ENCODE results near the gene SLC28A1. TPM values are rescaled to one million over a fixed set of nuclear protein-coding genes. Genes with fewer than 3 reads are reported as not detected.
A peak's percentile ranks its signal among the peaks of the same experiment; 100 is the strongest.

Gene SLC28A1
- total RNA-seq, 1 experiment from 2014 or later, result not detected

GRCh38 chr15:84903751-84904150 lies 19.3 kb downstream of the SLC28A1 start:
- in situ Hi-C loops (cut with HindIII; ENCODE audit: low sequenced_read_pairs), result no loop called here
- no peak for DNase-seq (ENCODE audit: low spot score)

GRCh38 chr15:84904419-84904818 lies 20.0 kb downstream of the SLC28A1 start:
- no peak for DNase-seq (ENCODE audit: low spot score)
- in situ Hi-C loops (cut with HindIII; ENCODE audit: low sequenced_read_pairs), result no loop called here

GRCh38 chr15:84905016-84905916 lies 20.8 kb downstream of the SLC28A1 start:
- no peak for DNase-seq (ENCODE audit: low spot score)

GRCh38 chr15:84907731-84908130 lies 23.3 kb downstream of the SLC28A1 start:
- DNase-seq (ENCODE audit: low spot score), result no peak
- in situ Hi-C loops (cut with HindIII; ENCODE audit: low sequenced_read_pairs), result no loop called here

More at GRCh38 chr15:84905016-84905916, 20.8 kb downstream of the SLC28A1 start:
- in situ Hi-C loops (cut with HindIII; ENCODE audit: low sequenced_read_pairs), result no loop called here

- DNase-seq (ENCODE audit: low spot score), result no peak
- in situ Hi-C loops (cut with HindIII; ENCODE audit: low sequenced_read_pairs), result no loop called here
These were observed 24.1 kb downstream of the SLC28A1 start for GRCh38 chr15:84908564-84908963.

- in situ Hi-C loops (cut with HindIII; ENCODE audit: low sequenced_read_pairs), result no loop called here
- no peak for DNase-seq (ENCODE audit: low spot score)
These were observed 24.6 kb downstream of the SLC28A1 start for GRCh38 chr15:84909029-84909428.

GRCh38 chr15:84909782-84910181 lies 25.3 kb downstream of the SLC28A1 start:
- no peak for DNase-seq (ENCODE audit: low spot score)
- in situ Hi-C loops (cut with HindIII; ENCODE audit: low sequenced_read_pairs), result no loop called here

- in situ Hi-C loops (cut with HindIII; ENCODE audit: low sequenced_read_pairs), result no loop called here
- no peak for DNase-seq (ENCODE audit: low spot score)
These were observed 26.6 kb downstream of the SLC28A1 start for GRCh38 chr15:84910928-84911623.

- in situ Hi-C loops (cut with HindIII; ENCODE audit: low sequenced_read_pairs), result no loop called here
- peak; percentile 7 for DNase-seq (ENCODE audit: low spot score)
These were observed 27.6 kb downstream of the SLC28A1 start for GRCh38 chr15:84911879-84912660.

GRCh38 chr15:84913360-84913723 lies 28.9 kb downstream of the SLC28A1 start:
- in situ Hi-C loops (cut with HindIII; ENCODE audit: low sequenced_read_pairs), result no loop called here
- no peak for DNase-seq (ENCODE audit: low spot score)

- in situ Hi-C loops (cut with HindIII; ENCODE audit: low sequenced_read_pairs), result no loop called here
- no peak for DNase-seq (ENCODE audit: low spot score)
These were observed 29.9 kb downstream of the SLC28A1 start for GRCh38 chr15:84914351-84914750.

- no peak for DNase-seq (ENCODE audit: low spot score)
- in situ Hi-C loops (cut with HindIII; ENCODE audit: low sequenced_read_pairs), result no loop called here
These were observed 30.6 kb downstream of the SLC28A1 start for GRCh38 chr15:84914909-84915605.

- no peak for DNase-seq (ENCODE audit: low spot score)
- in situ Hi-C loops (cut with HindIII; ENCODE audit: low sequenced_read_pairs), result no loop called here
These were observed 31.1 kb downstream of the SLC28A1 start for GRCh38 chr15:84915606-84915958.

GRCh38 chr15:84917452-84917851 lies 33.0 kb downstream of the SLC28A1 start:
- in situ Hi-C loops (cut with HindIII; ENCODE audit: low sequenced_read_pairs), result no loop called here
- no peak for DNase-seq (ENCODE audit: low spot score)

GRCh38 chr15:84919106-84919667 lies 34.7 kb downstream of the SLC28A1 start:
- in situ Hi-C loops (cut with HindIII; ENCODE audit: low sequenced_read_pairs), result no loop called here
- DNase-seq (ENCODE audit: low spot score), result no peak

- peak; percentile 20 for DNase-seq (ENCODE audit: low spot score)
- in situ Hi-C loops (cut with HindIII; ENCODE audit: low sequenced_read_pairs), result no loop called here
These were observed 36.7 kb downstream of the SLC28A1 start for GRCh38 chr15:84921121-84921520.

- no peak for DNase-seq (ENCODE audit: low spot score)
- in situ Hi-C loops (cut with HindIII; ENCODE audit: low sequenced_read_pairs), result no loop called here
These were observed 38.1 kb downstream of the SLC28A1 start for GRCh38 chr15:84922530-84922929.

- DNase-seq (ENCODE audit: low spot score), result no peak
- in situ Hi-C loops (cut with HindIII; ENCODE audit: low sequenced_read_pairs), result no loop called here
These were observed 39.7 kb downstream of the SLC28A1 start for GRCh38 chr15:84924077-84924731.

Measured in G401 (cell line).